ENCODE results near the gene ASAH2.

The ASAH2 gene

GRCh38 chr10:50229460-50229859 is 21.9 kb downstream of the ASAH2 start:
- H3K79me2 ChIP-seq (ENCODE audit: insufficient read depth, low read length) = no peaks in the 10 kb centered on the region
- no peak overlapping the region for H3K4me3 ChIP-seq (ENCODE audit: insufficient read depth, low read length, poor library complexity, severe bottlenecking)
- no peak overlapping the region for H3K4me2 ChIP-seq (ENCODE audit: low read depth, low read length, poor library complexity, severe bottlenecking)
- TF ChIP-seq CTCF (IDR thresholded peaks at IDR 0.05; ENCODE audit: insufficient read depth, low read length, poor library complexity, severe bottlenecking) = no peak
- no peak for TF ChIP-seq EZH2phosphoT487 (conservative IDR thresholded peaks at IDR 0.05; ENCODE audit: low read length)
- no peaks in the 10 kb centered on the region for H3K9me3 ChIP-seq (ENCODE audit: insufficient read depth, low read length)
- H3K9me2 ChIP-seq (replicated peaks; ENCODE audit: insufficient read depth, low read length) = no peaks in the 10 kb centered on the region
- no peak overlapping the region for H3K9ac ChIP-seq (ENCODE audit: low read length)
- no peak overlapping the region for H2AFZ ChIP-seq (ENCODE audit: low read depth, low read length, severe bottlenecking)
- no peaks in the 10 kb centered on the region for H3F3A ChIP-seq (ENCODE audit: insufficient read depth)
- no peaks in the 10 kb centered on the region for H3K27me3 ChIP-seq (ENCODE audit: low read length)
- no peak overlapping the region for H3K27ac ChIP-seq (ENCODE audit: low read depth, low read length)
- H3K36me3 ChIP-seq (ENCODE audit: low read length) = no peaks in the 10 kb centered on the region
- H4K20me1 ChIP-seq (ENCODE audit: low read depth, low read length) = no peaks in the 10 kb centered on the region

GRCh38 chr10:50228672-50229071 is 22.6 kb downstream of the ASAH2 start:
- Histone ChIP-seq H3K36me3 (ENCODE audit: low read length) (no peaks in the 10 kb centered on the region), H3K9me3 (ENCODE audit: insufficient read depth, low read length) (no peaks in the 10 kb centered on the region), H3K9ac (ENCODE audit: low read length) (no peak overlapping the region), H3F3A (ENCODE audit: insufficient read depth) (no peaks in the 10 kb centered on the region), H3K27me3 (ENCODE audit: low read length) (no peaks in the 10 kb centered on the region), H3K9me2 (replicated peaks; ENCODE audit: insufficient read depth, low read length) (no peaks in the 10 kb centered on the region), H3K4me2 (ENCODE audit: low read depth, low read length, poor library complexity, severe bottlenecking) (no peak overlapping the region), H4K20me1 (ENCODE audit: low read depth, low read length) (no peaks in the 10 kb centered on the region), H3K4me3 (ENCODE audit: insufficient read depth, low read length, poor library complexity, severe bottlenecking) (no peak overlapping the region), H3K79me2 (ENCODE audit: insufficient read depth, low read length) (no peaks in the 10 kb centered on the region), H3K27ac (ENCODE audit: low read depth, low read length) (no peak overlapping the region), H2AFZ (ENCODE audit: low read depth, low read length, severe bottlenecking) (no peak overlapping the region)
- TF ChIP-seq EZH2phosphoT487 (conservative IDR thresholded peaks at IDR 0.05; ENCODE audit: low read length) (no peak), CTCF (IDR thresholded peaks at IDR 0.05; ENCODE audit: insufficient read depth, low read length, poor library complexity, severe bottlenecking) (no peak)

GRCh38 chr10:50226610-50227009 is 24.7 kb downstream of the ASAH2 start:
- H3K4me2 ChIP-seq (ENCODE audit: low read depth, low read length, poor library complexity, severe bottlenecking) = no peak overlapping the region

More at GRCh38 chr10:50226610-50227009, 24.7 kb downstream of the ASAH2 start:
- Histone ChIP-seq H3K27me3 (ENCODE audit: low read length) (no peaks in the 10 kb centered on the region), H3K9ac (ENCODE audit: low read length) (no peak overlapping the region), H3F3A (ENCODE audit: insufficient read depth) (no peaks in the 10 kb centered on the region), H3K9me3 (ENCODE audit: insufficient read depth, low read length) (no peaks in the 10 kb centered on the region), H3K27ac (ENCODE audit: low read depth, low read length) (no peak overlapping the region), H4K20me1 (ENCODE audit: low read depth, low read length) (no peaks in the 10 kb centered on the region), H3K9me2 (replicated peaks; ENCODE audit: insufficient read depth, low read length) (no peaks in the 10 kb centered on the region), H3K36me3 (ENCODE audit: low read length) (no peaks in the 10 kb centered on the region), H2AFZ (ENCODE audit: low read depth, low read length, severe bottlenecking) (no peak overlapping the region), H3K4me3 (ENCODE audit: insufficient read depth, low read length, poor library complexity, severe bottlenecking) (no peak overlapping the region), H3K79me2 (ENCODE audit: insufficient read depth, low read length) (no peaks in the 10 kb centered on the region)
- no peak for TF ChIP-seq CTCF (IDR thresholded peaks at IDR 0.05; ENCODE audit: insufficient read depth, low read length, poor library complexity, severe bottlenecking)
- TF ChIP-seq EZH2phosphoT487 (conservative IDR thresholded peaks at IDR 0.05; ENCODE audit: low read length) = no peak
